Ishikawa (cell line): ENCODE measurements around the gene PGLYRP4.

Experiments used
- CEBPB ChIP-seq: IDR thresholded peaks from 2 replicates; pipeline ENCODE4 v1.6.1; 2012
- EGR1 ChIP-seq: IDR thresholded peaks from 2 replicates; pipeline ENCODE4 v1.6.1; 2012
- EP300 ChIP-seq: IDR thresholded peaks from 2 replicates; pipeline ENCODE4 v1.6.1; 2012; ENCODE audit warnings: borderline replicate concordance
- FOXM1 ChIP-seq: IDR thresholded peaks from 2 replicates; pipeline ENCODE4 v1.6.1; 2012; ENCODE audit warnings: low read depth, borderline replicate concordance
- MAX ChIP-seq: IDR thresholded peaks from 2 replicates; pipeline ENCODE4 v1.6.1; 2012
- NFIC ChIP-seq: IDR thresholded peaks from 2 replicates; pipeline ENCODE4 v1.6.1; 2012
- RAD21 ChIP-seq: IDR thresholded peaks from 2 replicates; pipeline ENCODE4 v1.6.1; 2012; ENCODE audit warnings: low read depth
- REST ChIP-seq: IDR thresholded peaks from 2 replicates; pipeline ENCODE4 v1.6.1; 2012; ENCODE audit warnings: low read depth, mild to moderate bottlenecking
- TAF1 ChIP-seq: IDR thresholded peaks from 2 replicates; pipeline ENCODE4 v1.6.1; 2012; ENCODE audit warnings: low read depth, mild to moderate bottlenecking
- TCF12 ChIP-seq: IDR thresholded peaks from 2 replicates; pipeline ENCODE4 v1.6.1; 2012; ENCODE audit warnings: low read depth
- USF1 ChIP-seq: IDR thresholded peaks from 2 replicates; pipeline ENCODE4 v1.6.1; 2012
- YY1 ChIP-seq: IDR thresholded peaks from 2 replicates; pipeline ENCODE4 v1.6.1; 2012; ENCODE audit warnings: low read depth
- ZBTB7A ChIP-seq: IDR thresholded peaks from 2 replicates; pipeline ENCODE4 v1.6.1; 2012; ENCODE audit warnings: low read depth

GRCh38 chr1:153392258-153392657 lies 43.6 kb upstream of the PGLYRP4 start:
- TF ChIP-seq NFIC (no peak), YY1 (no peak), RAD21 (no peak), EP300 (no peak), TCF12 (no peak), USF1 (no peak), REST (no peak), TAF1 (no peak), CEBPB (no peak), EGR1 (no peak), ZBTB7A (no peak), MAX (no peak), FOXM1 (no peak)
